CD4-positive, alpha-beta T cell (primary cell): ENCODE data around the gene SULF2. TPM values are rescaled to one million over a fixed set of nuclear protein-coding genes. Genes with fewer than 3 reads are reported as not detected.

ENCODE experiments used
- ATAC-seq: fragments of 200-7000 bp; cut with Tn5 transposase; one replicate; pipeline ENCODE4 v1.10.0; 2022; ENCODE audit warnings: mild to moderate bottlenecking; ENCODE audit not compliant: poor library complexity
- CTCF ChIA-PET: fragments of 350-600 bp; sonication (Branson Sonifier 250); formaldehyde crosslinking; loops from one replicate; lab custom pipeline; 2021; ENCODE audit warnings: antibody characterized with exemption, inconsistent platforms; lab: Charles Lee
- POLR2A ChIA-PET: fragments of 350-600 bp; sonication (Branson Sonifier 250); formaldehyde crosslinking; loops from one replicate; lab custom pipeline; 2021; ENCODE audit warnings: antibody characterized with exemption, inconsistent platforms; lab: Charles Lee
- DNase-seq, 14 experiments: peaks; one replicate each; pipeline ENCODE4 v3.0.0-alpha.2; 2013 to 2020; ENCODE audit warnings: mixed read lengths in 2 of 14
- H3K27ac ChIP-seq, 2 donors: one replicate each; pipeline versions ENCODE4 v1.5.1 to v1.7.0; 2013; ENCODE audit warnings: low read length in 2 of 2, low read depth in 1 of 2, mild to moderate bottlenecking in 1 of 2
- H3K27me3 ChIP-seq, 2 experiments: 1 replicate in 1 of 2; 2 replicates in 1 of 2; pipeline versions ENCODE4 v1.6.1 to v1.7.0; 2013; ENCODE audit warnings: low read length in 2 of 2, control low read depth in 1 of 2, mild to moderate bottlenecking in 1 of 2, moderate library complexity in 1 of 2; ENCODE audit not compliant: insufficient read depth in 2 of 2, control insufficient read depth in 1 of 2
- H3K36me3 ChIP-seq: one replicate; pipeline ENCODE4 v1.6.1; 2013; ENCODE audit warnings: low read length, control low read depth; ENCODE audit not compliant: insufficient read depth
- H3K4me1 ChIP-seq: one replicate; pipeline ENCODE4 v1.6.1; 2013; ENCODE audit warnings: low read length, control low read depth; ENCODE audit not compliant: insufficient read depth
- H3K4me3 ChIP-seq: one replicate; pipeline ENCODE4 v1.5.1; 2013; ENCODE audit warnings: mild to moderate bottlenecking, low read length, moderate library complexity
- H3K9me3 ChIP-seq, 2 experiments: 1 replicate in 1 of 2; 2 replicates in 1 of 2; pipeline versions ENCODE4 v1.6.1 to v1.7.0; 2013; ENCODE audit warnings: low read length in 2 of 2, mild to moderate bottlenecking in 2 of 2, control low read depth in 1 of 2, moderate library complexity in 1 of 2; ENCODE audit not compliant: control insufficient read depth in 1 of 2, insufficient read depth in 1 of 2
- H3K27ac Mint-ChIP-seq: one replicate; pipeline ENCODE4 v1.8.0; 2020; ENCODE audit warnings: mixed read lengths
- H3K27me3 Mint-ChIP-seq: one replicate; pipeline ENCODE4 v1.8.0; 2021; ENCODE audit warnings: mixed read lengths
- H3K36me3 Mint-ChIP-seq: one replicate; pipeline ENCODE4 v1.8.0; 2021; ENCODE audit warnings: low read depth, mixed read lengths
- H3K4me1 Mint-ChIP-seq: one replicate; pipeline ENCODE4 v1.8.0; 2021; ENCODE audit warnings: low read depth, mixed read lengths
- H3K4me3 Mint-ChIP-seq: one replicate; pipeline ENCODE4 v1.8.0; 2020; ENCODE audit warnings: mild to moderate bottlenecking, mixed read lengths
- H3K9me3 Mint-ChIP-seq: one replicate; pipeline ENCODE4 v1.8.0; 2020; ENCODE audit warnings: mixed read lengths
- CTCF ChIP-seq: fragments of 200-600 bp; IDR thresholded peaks from one replicate; pipeline ENCODE4 v1.8.0; 2022; ENCODE audit warnings: antibody characterized with exemption, mild to moderate bottlenecking
- intact Hi-C, 2 experiments: fragments of 100-400 bp; cut with DNase I in 1 of 2; cut with micrococcal nuclease in 1 of 2; formaldehyde crosslinking; loops; one replicate each; pipeline versions ENCODE4 v1.15.1 to v1.9.0; 2023 to 2025; cut with DNase I, micrococcal nuclease
- total RNA-seq, 174 experiments: library from RNA in 2 of 174; stranded (reverse) in 2 of 174; gene quantifications; one replicate each; pipeline ENCODE4 v1.2.3 and lab custom pipeline; 2021 to 2026

Gene SULF2
- total RNA-seq, 2 experiments from 2014 or later, result 1.5 to 2.8 TPM

GRCh38 chr20:47761482-47762047 lies 23.7 kb downstream of the SULF2 start:
- H3K36me3 ChIP-seq, result no peaks in the 10 kb centered on the region
- no peaks in the 10 kb centered on the region for H3K9me3 Mint-ChIP-seq
- H3K27me3 ChIP-seq, result peaks cover 0 to 6% of the 10 kb centered on the region in 2 experiments
- ATAC-seq (no peak), DNase-seq (no peak)
- TF ChIP-seq CTCF, result no peak
- H3K27me3 Mint-ChIP-seq, result peaks cover 49% of the 10 kb centered on the region
- no peaks in the 10 kb centered on the region for H3K36me3 Mint-ChIP-seq
- ChIA-PET POLR2A (no interaction called here), CTCF (no interaction called here)
- no peaks in the 10 kb centered on the region for H3K4me1 Mint-ChIP-seq
- no peaks in the 10 kb centered on the region for H3K4me1 ChIP-seq
- intact Hi-C loops, result no loop called here
- H3K4me3 Mint-ChIP-seq, result no peak overlapping the region
- no peak overlapping the region for H3K27ac Mint-ChIP-seq
- H3K9me3 ChIP-seq, result no peaks in the 10 kb centered on the region
- H3K4me3 ChIP-seq, result no peak overlapping the region
- H3K27ac ChIP-seq, result no peak overlapping the region

GRCh38 chr20:47760686-47761481 lies 24.4 kb downstream of the SULF2 start:
- ATAC-seq, result no peak
- Mint-ChIP-seq H3K9me3 (no peaks in the 10 kb centered on the region), H3K4me1 (no peaks in the 10 kb centered on the region), H3K27ac (no peak overlapping the region), H3K27me3 (peaks cover 49% of the 10 kb centered on the region), H3K36me3 (no peaks in the 10 kb centered on the region), H3K4me3 (no peak overlapping the region)
- intact Hi-C loops, result no loop called here
- no peak for DNase-seq
- Histone ChIP-seq H3K27ac (no peak overlapping the region), H3K9me3 (no peaks in the 10 kb centered on the region), H3K4me1 (no peaks in the 10 kb centered on the region), H3K4me3 (no peak overlapping the region), H3K27me3 (peaks cover 0 to 6% of the 10 kb centered on the region in 2 experiments), H3K36me3 (no peaks in the 10 kb centered on the region)
- POLR2A ChIA-PET, result no interaction called here
- no peak for TF ChIP-seq CTCF
- CTCF ChIA-PET, result no interaction called here

DNA sequence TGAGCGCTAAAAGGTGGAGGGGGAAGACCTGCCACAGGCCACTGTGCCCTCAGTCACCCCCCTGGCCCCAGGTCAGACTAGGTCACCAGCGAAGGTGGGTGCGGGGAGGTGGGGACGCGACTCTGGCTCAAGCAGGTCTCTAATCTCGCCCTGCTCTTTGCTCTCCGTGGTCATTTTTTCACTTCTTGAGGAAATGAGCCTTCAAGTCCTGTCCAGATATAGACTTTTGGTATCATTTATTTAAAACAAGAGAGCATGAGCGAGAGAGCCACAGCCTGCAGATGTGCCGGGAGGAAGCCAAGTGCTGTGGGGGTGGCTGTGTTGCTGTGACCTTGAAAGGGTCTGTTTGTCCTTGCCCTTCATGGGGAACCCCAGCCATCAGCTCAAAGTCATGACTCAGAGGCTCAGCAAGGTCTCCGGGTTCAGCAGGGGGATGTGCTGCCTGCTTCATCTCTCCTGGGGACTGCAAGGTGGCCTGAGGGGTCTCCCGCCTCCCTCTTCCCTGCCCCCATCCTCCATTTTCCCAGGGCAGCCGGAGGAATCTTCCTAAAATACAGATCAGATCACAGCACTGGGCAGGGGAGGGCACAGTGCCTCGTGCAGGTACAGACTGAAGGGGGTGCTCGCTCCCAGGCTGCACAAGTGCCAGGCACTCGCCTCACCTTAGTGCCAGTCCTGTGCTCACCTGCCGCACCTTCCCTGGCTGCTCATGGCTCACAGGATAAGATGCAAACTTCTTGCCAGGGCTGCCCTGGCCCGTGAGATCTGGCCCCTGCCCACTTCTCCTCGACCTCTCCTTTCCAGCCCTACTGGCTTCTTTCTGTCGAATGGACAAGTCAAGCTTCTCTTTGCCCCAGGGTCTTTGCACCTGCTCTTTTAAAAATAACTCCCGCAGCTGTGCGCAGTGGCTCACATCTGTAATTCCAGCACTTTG lies 26.5 kb downstream of the SULF2 start:
- Mint-ChIP-seq H3K27me3 (peaks cover 39% of the 10 kb centered on the region), H3K9me3 (no peaks in the 10 kb centered on the region), H3K27ac (no peak overlapping the region), H3K36me3 (no peaks in the 10 kb centered on the region), H3K4me1 (no peaks in the 10 kb centered on the region), H3K4me3 (no peak overlapping the region)
- no peak for TF ChIP-seq CTCF
- H3K27me3 ChIP-seq, result peaks cover 0 to 6% of the 10 kb centered on the region in 2 experiments
- ATAC-seq (no peak), DNase-seq (no peak)
- intact Hi-C loops, result no loop called here
- H3K4me1 ChIP-seq, result no peaks in the 10 kb centered on the region
- no peaks in the 10 kb centered on the region for H3K36me3 ChIP-seq
- H3K27ac ChIP-seq, result no peak overlapping the region
- no peak overlapping the region for H3K4me3 ChIP-seq
- ChIA-PET POLR2A (no interaction called here), CTCF (interaction anchor here (0.6 kb wide), 1 partner anchor 1353 kb away, joined by 3 read pairs; no protein-coding TSS in a partner anchor)
- no peaks in the 10 kb centered on the region for H3K9me3 ChIP-seq
